Measurements from ENCODE around the gene CELF6.

DNA sequence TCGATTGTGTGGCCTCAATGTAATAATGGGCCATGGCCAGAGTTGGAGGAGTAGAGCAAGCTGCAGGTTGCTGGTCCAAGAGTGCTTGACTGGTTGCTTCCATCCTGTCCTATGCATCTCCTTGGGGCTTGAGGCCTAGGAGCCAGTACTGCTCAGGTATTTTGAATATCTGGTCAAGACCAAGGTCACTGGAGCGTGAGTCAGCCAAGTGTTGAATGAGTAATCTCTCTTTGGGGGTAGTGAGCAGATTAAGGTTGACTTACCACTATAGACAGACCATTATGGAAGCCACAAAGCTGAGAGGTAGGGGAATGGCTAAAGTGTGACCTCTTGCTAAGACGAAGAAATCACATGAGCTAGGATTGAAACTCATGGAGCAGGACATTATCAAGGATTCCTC is 38.2 kb downstream of the CELF6 start:
- TF ChIP-seq POLR2AphosphoS5 (IDR thresholded peaks at IDR 0.05; ENCODE audit: low read depth, low read length) (no peak), FOXP2 (optimal IDR thresholded peaks at IDR 0.05; ENCODE audit: borderline replicate concordance, extremely low read depth, extremely low read length, insufficient read depth) (no peak), TAF1 (IDR thresholded peaks at IDR 0.05; ENCODE audit: borderline replicate concordance, insufficient read depth, low read length) (no peak)
- TF ChIP-seq, protein P1, sequence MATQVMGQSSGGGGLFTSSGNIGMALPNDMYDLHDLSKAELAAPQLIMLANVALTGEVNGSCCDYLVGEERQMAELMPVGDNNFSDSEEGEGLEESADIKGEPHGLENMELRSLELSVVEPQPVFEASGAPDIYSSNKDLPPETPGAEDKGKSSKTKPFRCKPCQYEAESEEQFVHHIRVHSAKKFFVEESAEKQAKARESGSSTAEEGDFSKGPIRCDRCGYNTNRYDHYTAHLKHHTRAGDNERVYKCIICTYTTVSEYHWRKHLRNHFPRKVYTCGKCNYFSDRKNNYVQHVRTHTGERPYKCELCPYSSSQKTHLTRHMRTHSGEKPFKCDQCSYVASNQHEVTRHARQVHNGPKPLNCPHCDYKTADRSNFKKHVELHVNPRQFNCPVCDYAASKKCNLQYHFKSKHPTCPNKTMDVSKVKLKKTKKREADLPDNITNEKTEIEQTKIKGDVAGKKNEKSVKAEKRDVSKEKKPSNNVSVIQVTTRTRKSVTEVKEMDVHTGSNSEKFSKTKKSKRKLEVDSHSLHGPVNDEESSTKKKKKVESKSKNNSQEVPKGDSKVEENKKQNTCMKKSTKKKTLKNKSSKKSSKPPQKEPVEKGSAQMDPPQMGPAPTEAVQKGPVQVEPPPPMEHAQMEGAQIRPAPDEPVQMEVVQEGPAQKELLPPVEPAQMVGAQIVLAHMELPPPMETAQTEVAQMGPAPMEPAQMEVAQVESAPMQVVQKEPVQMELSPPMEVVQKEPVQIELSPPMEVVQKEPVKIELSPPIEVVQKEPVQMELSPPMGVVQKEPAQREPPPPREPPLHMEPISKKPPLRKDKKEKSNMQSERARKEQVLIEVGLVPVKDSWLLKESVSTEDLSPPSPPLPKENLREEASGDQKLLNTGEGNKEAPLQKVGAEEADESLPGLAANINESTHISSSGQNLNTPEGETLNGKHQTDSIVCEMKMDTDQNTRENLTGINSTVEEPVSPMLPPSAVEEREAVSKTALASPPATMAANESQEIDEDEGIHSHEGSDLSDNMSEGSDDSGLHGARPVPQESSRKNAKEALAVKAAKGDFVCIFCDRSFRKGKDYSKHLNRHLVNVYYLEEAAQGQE (IDR thresholded peaks at IDR 0.05; ENCODE audit: insufficient read depth in 1 of 2, low read depth in 2 of 2, low read length in 2 of 2) = no peak
